Left lung (tissue), 10 donors: ENCODE measurements around the gene RASAL1. TPM values are rescaled to one million over a fixed set of nuclear protein-coding genes. Genes with fewer than 3 reads are reported as not detected.
A peak's percentile ranks its signal among the peaks of the same experiment; 100 is the strongest.
"Not testable (repeated sequence)": the region's sequence is repeated elsewhere in the genome, so short reads cannot be mapped to it uniquely, and the experiment has no call there.

Source experiments
- ATAC-seq: fragments of 200-7000 bp; cut with Tn5 transposase; one replicate; pipeline ENCODE4 v1.9.1; 2020; ENCODE audit warnings: moderate library complexity
- DNase-seq, 4 donors: peaks; one replicate each; pipeline ENCODE4 v3.0.0-alpha.2; 2013 to 2020
- H3K27ac ChIP-seq, 2 donors: fragments of 200-600 bp; sonication (generic) in 1 of 2; one replicate each; pipeline versions ENCODE4 v1.5.0 to v1.8.0; 2020 to 2021
- H3K27me3 ChIP-seq, 2 donors: fragments of 200-600 bp; sonication (generic) in 1 of 2; one replicate each; pipeline versions ENCODE4 v1.5.0 to v1.8.0; 2020 to 2021
- H3K36me3 ChIP-seq, 2 donors: fragments of 200-600 bp; sonication (generic) in 1 of 2; one replicate each; pipeline versions ENCODE4 v1.5.0 to v1.8.0; 2020 to 2021
- H3K4me1 ChIP-seq, 2 donors: fragments of 200-600 bp; one replicate each; pipeline ENCODE4 v1.8.0; 2021
- H3K4me3 ChIP-seq, 2 donors: fragments of 200-600 bp; sonication (generic) in 1 of 2; one replicate each; pipeline versions ENCODE4 v1.5.0 to v1.8.0; 2020 to 2021; ENCODE audit warnings: mild to moderate bottlenecking in 1 of 2
- H3K9me3 ChIP-seq, 2 donors: fragments of 200-600 bp; sonication (generic) in 1 of 2; one replicate each; pipeline versions ENCODE4 v1.5.0 to v1.8.0; 2020 to 2021
- intact Hi-C, 2 donors: fragments of 100-400 bp; cut with DNase I; formaldehyde crosslinking; loops; one replicate each; pipeline versions ENCODE4 v1.11.2 to v1.14.2; 2022
- polyA plus RNA-seq, 6 donors: library from polyadenylated mRNA; unstranded; fragments of 120-200 nt; gene quantifications; one replicate each; pipeline ENCODE4 v1.2.1, GENCODE V29; 2013; ENCODE audit not compliant: insufficient read length in 6 of 6
- total RNA-seq, 2 donors: library from RNA; stranded (reverse); fragmentation: NEBNext Ultra II Directional; extraction: Animal tissue kit (Norgen Biotek cat#: 25700); gene quantifications; one replicate each; pipeline ENCODE4 v1.2.1, GENCODE V29; 2021
- TF ChIP-seq, protein P1 (sequence below), 2 donors: fragments of 200-600 bp; sonication (generic) in 1 of 2; IDR thresholded peaks; one replicate each; pipeline versions ENCODE4 v1.5.0 to v1.8.0; 2021; ENCODE audit warnings: antibody characterized with exemption in 2 of 2
- donor health status: DM: no; HTN: yes; CAD: no.
- donor health status: DM: no; HTN: no; CAD: no.

The RASAL1 gene
- total and polyA plus RNA-seq, 8 donors, result 0.16 to 0.46 (median 0.24) TPM

DNA sequence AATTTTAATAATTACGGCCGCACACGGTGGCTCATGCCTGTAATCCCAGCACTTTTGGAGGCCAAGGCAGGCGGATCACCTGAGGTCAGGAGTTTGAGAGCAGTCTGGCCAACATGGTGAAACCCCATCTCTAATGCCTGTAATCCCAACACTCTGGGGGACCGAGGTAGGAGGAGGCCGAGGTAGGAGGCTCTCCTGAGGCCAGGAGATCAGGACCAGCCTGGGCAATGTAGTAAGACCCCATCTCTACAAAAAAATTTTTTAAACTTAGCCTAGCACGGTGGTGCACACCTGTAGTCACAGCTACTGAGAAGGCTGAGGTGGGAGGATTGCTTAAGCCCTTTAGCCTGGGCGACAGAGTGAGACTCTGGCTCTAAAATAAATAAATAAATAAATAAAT lies 8.4 kb upstream of the RASAL1 start:
- no peak for DNase-seq
- H3K36me3 ChIP-seq, result no peaks in the 10 kb centered on the region
- H3K27ac ChIP-seq, result no peak overlapping the region
- peaks cover 0 to 14% of the 10 kb centered on the region in 2 donors for H3K4me1 ChIP-seq
- peaks cover 0 to 29% of the 10 kb centered on the region in 2 donors for H3K27me3 ChIP-seq
- TF ChIP-seq, protein P1, sequence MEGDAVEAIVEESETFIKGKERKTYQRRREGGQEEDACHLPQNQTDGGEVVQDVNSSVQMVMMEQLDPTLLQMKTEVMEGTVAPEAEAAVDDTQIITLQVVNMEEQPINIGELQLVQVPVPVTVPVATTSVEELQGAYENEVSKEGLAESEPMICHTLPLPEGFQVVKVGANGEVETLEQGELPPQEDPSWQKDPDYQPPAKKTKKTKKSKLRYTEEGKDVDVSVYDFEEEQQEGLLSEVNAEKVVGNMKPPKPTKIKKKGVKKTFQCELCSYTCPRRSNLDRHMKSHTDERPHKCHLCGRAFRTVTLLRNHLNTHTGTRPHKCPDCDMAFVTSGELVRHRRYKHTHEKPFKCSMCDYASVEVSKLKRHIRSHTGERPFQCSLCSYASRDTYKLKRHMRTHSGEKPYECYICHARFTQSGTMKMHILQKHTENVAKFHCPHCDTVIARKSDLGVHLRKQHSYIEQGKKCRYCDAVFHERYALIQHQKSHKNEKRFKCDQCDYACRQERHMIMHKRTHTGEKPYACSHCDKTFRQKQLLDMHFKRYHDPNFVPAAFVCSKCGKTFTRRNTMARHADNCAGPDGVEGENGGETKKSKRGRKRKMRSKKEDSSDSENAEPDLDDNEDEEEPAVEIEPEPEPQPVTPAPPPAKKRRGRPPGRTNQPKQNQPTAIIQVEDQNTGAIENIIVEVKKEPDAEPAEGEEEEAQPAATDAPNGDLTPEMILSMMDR (IDR thresholded peaks at IDR 0.05), result no peak
- H3K9me3 ChIP-seq, result no peaks in the 10 kb centered on the region
- no peak overlapping the region for H3K4me3 ChIP-seq
- ATAC-seq, result no peak
- intact Hi-C loops, result no loop called here

DNA sequence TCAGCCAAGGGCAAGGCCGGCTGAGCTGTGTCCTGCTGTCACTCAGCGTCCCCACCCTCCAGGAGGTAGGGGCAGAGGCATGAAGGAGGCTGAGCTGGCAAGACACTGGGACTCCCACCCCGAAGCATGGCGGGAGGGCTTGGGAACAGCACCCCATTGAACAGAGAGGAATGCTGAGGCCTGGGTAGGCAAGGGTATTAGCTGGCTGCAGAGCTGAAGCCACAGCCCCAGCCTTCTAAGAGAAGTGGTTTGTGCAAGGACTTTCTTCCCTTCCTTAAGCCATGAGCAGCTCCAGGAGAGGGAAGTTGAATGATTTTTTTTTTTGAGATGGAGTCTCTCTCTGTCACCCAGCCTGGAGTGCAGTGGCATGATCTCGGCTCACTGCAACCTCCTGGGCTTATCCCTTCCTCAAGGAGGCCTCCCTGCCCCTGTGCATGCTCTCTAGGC lies 7.3 kb upstream of the RASAL1 start:
- Histone ChIP-seq H3K27me3 (peaks cover 0 to 26% of the 10 kb centered on the region in 2 donors), H3K27ac (peak overlapping the region in 1 of 2 donors; percentile 50), H3K9me3 (no peaks in the 10 kb centered on the region), H3K4me1 (peaks cover 0 to 14% of the 10 kb centered on the region in 2 donors), H3K4me3 (no peak overlapping the region), H3K36me3 (no peaks in the 10 kb centered on the region)
- no peak for DNase-seq
- intact Hi-C loops, result no loop called here
- peak; percentile 58 for ATAC-seq
- TF ChIP-seq, protein P1 (IDR thresholded peaks at IDR 0.05), result no peak

DNA sequence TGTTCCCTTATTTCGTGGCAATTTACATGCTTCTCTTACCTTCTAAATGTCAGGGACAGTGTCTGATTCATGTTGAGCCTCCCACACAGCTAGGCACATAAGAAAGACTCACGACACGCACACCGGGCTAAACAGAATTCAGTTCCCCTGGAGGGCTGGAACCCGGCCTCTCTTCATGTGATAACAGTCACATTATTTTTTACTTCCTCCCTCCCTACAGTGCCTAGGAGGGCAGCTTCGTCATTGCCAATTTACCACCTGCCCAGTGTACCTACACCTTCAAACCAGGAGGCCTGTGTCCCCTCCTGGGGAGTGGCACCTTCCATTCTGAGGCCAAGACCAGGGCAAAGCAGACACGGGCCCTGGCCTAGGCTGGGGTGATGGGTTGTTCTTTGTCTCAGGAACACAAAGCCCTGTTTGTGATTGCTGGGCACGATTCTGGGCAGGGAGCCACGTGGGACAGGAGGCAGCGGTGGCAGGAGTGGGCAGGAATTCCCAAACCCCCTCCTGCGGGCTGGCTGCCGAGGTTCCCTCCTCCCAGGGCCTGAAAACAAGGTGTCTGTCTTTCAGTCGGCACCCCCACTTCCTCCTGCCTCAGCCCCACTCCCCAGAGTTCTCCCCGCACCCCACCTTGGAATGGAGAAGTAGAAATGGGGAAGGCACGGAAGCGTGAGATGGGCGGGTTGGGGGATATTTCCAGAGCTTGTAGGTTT lies 6.8 kb upstream of the RASAL1 start:
- peaks cover 0 to 14% of the 10 kb centered on the region in 2 donors for H3K4me1 ChIP-seq
- ATAC-seq (peak; percentile 59), DNase-seq (peak in 1 of 4 donors; percentile 51)
- H3K36me3 ChIP-seq, result no peaks in the 10 kb centered on the region
- no peaks in the 10 kb centered on the region for H3K9me3 ChIP-seq
- H3K27ac ChIP-seq, result peak overlapping the region in 1 of 2 donors; percentile 50
- peaks cover 0 to 30% of the 10 kb centered on the region in 2 donors for H3K27me3 ChIP-seq
- H3K4me3 ChIP-seq, result no peak overlapping the region
- intact Hi-C loops, result no loop called here
- TF ChIP-seq, protein P1 (IDR thresholded peaks at IDR 0.05), result no peak

DNA sequence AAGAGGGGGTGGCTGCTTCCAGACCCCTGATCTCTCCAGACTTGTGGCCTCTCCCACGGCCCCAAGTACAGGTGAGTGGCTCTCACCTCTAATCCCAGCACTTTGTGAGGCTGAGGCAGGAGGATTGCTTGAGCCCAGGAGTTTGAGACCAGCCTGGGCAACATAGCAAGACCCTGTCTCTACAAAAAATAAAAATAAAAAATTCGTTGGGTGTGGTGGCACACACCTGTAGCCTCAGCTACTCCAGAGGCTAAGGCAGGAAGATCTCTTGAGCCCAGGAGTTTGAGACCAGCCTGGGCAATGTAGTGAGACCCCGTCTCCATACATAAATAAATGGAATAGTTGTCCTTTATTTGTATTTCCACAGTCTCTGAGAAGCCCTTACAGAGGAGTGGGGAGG lies 6.2 kb upstream of the RASAL1 start:
- H3K4me1 ChIP-seq, result peaks cover 0 to 14% of the 10 kb centered on the region in 2 donors
- H3K9me3 ChIP-seq, intact Hi-C loops, H3K4me3 ChIP-seq, ATAC-seq, DNase-seq, H3K36me3 ChIP-seq, H3K27ac ChIP-seq: not testable (repeated sequence)
- peaks cover 0 to 33% of the 10 kb centered on the region in 2 donors for H3K27me3 ChIP-seq

DNA sequence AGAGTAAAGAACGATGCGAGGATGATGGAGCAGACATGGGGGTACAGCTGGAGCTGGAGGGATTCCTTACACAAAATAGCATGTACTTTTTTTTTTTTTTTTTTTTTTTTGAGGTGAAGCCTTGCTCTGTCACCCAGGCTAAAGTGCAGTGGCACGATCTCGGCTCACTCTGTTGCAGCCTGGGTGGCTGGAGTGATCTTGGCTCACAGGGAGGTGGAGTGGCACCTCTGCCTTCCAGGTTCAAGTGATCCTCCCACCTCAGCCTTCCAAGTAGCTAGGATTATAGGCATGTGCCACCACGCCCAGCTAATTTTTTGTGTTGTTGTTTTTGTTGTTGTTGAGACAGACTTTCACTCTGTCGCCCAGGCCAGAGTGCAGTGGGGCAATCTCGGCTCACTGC lies 5.1 kb upstream of the RASAL1 start:
- Histone ChIP-seq H3K4me1 (peaks cover 0 to 18% of the 10 kb centered on the region in 2 donors), H3K4me3 (no peak overlapping the region), H3K27ac (no peak overlapping the region), H3K36me3 (no peaks in the 10 kb centered on the region), H3K9me3 (no peaks in the 10 kb centered on the region), H3K27me3 (peaks cover 0 to 37% of the 10 kb centered on the region in 2 donors)
- TF ChIP-seq, protein P1 (IDR thresholded peaks at IDR 0.05), result no peak
- intact Hi-C loops, result no loop called here
- no peak for DNase-seq
- no peak for ATAC-seq
